Skeletal muscle satellite cell (primary cell): Measurements from ENCODE around the gene SH3PXD2B.
"Not testable (repeated sequence)": the region's sequence is repeated elsewhere in the genome, so short reads cannot be mapped to it uniquely, and the experiment has no call there.

Experiments
- H3K27me3 ChIP-seq: 2 replicates; pipeline ENCODE4 v1.7.0; 2013; ENCODE audit warnings: low read length; ENCODE audit not compliant: control insufficient read depth, insufficient read depth
- H3K36me3 ChIP-seq: 2 replicates; pipeline ENCODE4 v1.7.0; 2013; ENCODE audit warnings: mild to moderate bottlenecking, control low read depth, low read length; ENCODE audit not compliant: insufficient read depth
- H3K4me1 ChIP-seq: 2 replicates; pipeline ENCODE4 v1.7.0; 2013; ENCODE audit warnings: low read length; ENCODE audit not compliant: control insufficient read depth, insufficient read depth
- H3K4me2 ChIP-seq: 2 replicates; pipeline ENCODE4 v1.7.0; 2013; ENCODE audit warnings: mild to moderate bottlenecking, low read length
- H3K4me3 ChIP-seq: 2 replicates; pipeline ENCODE4 v1.7.0; 2013; ENCODE audit warnings: low read length
- H3K9ac ChIP-seq: 2 replicates; pipeline ENCODE4 v1.7.0; 2013; ENCODE audit warnings: mild to moderate bottlenecking, low read depth, low read length, moderate library complexity
- H3K9me3 ChIP-seq: replicated peaks from 2 replicates; pipeline ENCODE4 v1.7.0; 2013; ENCODE audit warnings: mild to moderate bottlenecking, control low read depth, low read length

Gene SH3PXD2B

GRCh38 chr5:172380987-172381643 lies 73.2 kb downstream of the SH3PXD2B start:
- Histone ChIP-seq H3K4me2 (no peak overlapping the region), H3K36me3 (peaks cover 63% of the 10 kb centered on the region), H3K27me3 (no peaks in the 10 kb centered on the region), H3K4me1 (peaks cover 35% of the 10 kb centered on the region), H3K4me3 (no peak overlapping the region), H3K9me3 (no peaks in the 10 kb centered on the region), H3K9ac (no peak overlapping the region)

- Histone ChIP-seq H3K4me1 (peaks cover 35% of the 10 kb centered on the region), H3K4me3 (no peak overlapping the region), H3K4me2 (no peak overlapping the region), H3K9me3 (no peaks in the 10 kb centered on the region), H3K9ac (no peak overlapping the region), H3K27me3 (no peaks in the 10 kb centered on the region), H3K36me3 (peaks cover 60% of the 10 kb centered on the region)
These were observed 73.9 kb downstream of the SH3PXD2B start for GRCh38 chr5:172380301-172380986.

DNA sequence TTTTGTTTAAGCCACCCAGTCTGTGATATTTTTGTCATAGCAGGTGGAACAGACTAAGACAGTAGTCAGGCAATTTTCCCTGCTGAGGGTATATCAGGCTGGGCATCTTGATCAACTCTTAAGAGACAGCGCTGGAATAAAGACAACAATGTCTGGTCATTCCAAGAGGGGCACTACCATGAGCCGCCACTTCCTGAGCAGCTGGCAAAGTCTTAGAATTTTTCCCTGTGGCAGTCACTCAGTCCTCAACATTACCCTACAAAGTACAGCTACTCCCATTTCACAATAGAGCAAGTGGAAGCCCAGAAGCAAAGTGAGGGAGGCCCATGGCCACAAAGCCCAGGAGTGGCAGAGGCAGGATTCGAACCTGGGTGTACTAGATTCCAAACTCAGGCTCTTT lies 74.8 kb downstream of the SH3PXD2B start:
- Histone ChIP-seq H3K4me3 (no peak overlapping the region), H3K36me3 (peaks cover 59% of the 10 kb centered on the region), H3K4me1 (peaks cover 35% of the 10 kb centered on the region), H3K9ac (no peak overlapping the region), H3K4me2 (no peak overlapping the region), H3K9me3 (no peaks in the 10 kb centered on the region), H3K27me3 (no peaks in the 10 kb centered on the region)

DNA sequence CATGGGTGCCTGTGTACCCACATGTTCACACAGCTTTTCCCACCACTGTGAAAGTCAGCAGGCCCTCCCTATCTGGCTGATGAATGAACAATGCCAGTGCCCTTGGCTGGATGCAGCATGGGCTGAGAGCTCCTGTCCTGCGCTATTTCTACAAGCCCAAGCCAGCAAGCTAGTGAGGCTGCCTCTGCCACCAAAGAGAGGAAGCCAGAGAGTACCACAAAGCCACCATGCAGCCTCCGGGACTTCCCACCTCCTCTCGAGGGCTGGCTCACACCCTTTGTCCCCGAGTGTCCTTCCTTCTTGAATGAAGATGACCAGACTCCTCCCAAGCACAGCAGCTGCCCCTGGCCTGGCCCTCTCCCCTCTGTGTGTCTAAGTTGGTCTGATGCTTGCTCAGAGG lies 76.5 kb downstream of the SH3PXD2B start:
- peaks cover 23% of the 10 kb centered on the region for H3K4me1 ChIP-seq
- H3K36me3 ChIP-seq = peaks cover 66% of the 10 kb centered on the region
- no peak overlapping the region for H3K9ac ChIP-seq
- H3K27me3 ChIP-seq = no peaks in the 10 kb centered on the region
- no peak overlapping the region for H3K4me2 ChIP-seq
- no peaks in the 10 kb centered on the region for H3K9me3 ChIP-seq
- H3K4me3 ChIP-seq = no peak overlapping the region

- Histone ChIP-seq H3K9ac (no peak overlapping the region), H3K4me1 (peaks cover 22% of the 10 kb centered on the region), H3K4me3 (no peak overlapping the region), H3K27me3 (no peaks in the 10 kb centered on the region), H3K9me3 (no peaks in the 10 kb centered on the region), H3K36me3 (peaks cover 69% of the 10 kb centered on the region), H3K4me2 (no peak overlapping the region)
These were observed 76.9 kb downstream of the SH3PXD2B start for GRCh38 chr5:172377438-172377837.

- Histone ChIP-seq H3K36me3 (peaks cover 53% of the 10 kb centered on the region), H3K9me3 (no peaks in the 10 kb centered on the region), H3K4me2 (no peak overlapping the region), H3K27me3 (no peaks in the 10 kb centered on the region), H3K4me1 (peaks cover 8% of the 10 kb centered on the region), H3K9ac (no peak overlapping the region), H3K4me3 (no peak overlapping the region)
These were observed 79.5 kb downstream of the SH3PXD2B start for GRCh38 chr5:172374783-172375182.

DNA sequence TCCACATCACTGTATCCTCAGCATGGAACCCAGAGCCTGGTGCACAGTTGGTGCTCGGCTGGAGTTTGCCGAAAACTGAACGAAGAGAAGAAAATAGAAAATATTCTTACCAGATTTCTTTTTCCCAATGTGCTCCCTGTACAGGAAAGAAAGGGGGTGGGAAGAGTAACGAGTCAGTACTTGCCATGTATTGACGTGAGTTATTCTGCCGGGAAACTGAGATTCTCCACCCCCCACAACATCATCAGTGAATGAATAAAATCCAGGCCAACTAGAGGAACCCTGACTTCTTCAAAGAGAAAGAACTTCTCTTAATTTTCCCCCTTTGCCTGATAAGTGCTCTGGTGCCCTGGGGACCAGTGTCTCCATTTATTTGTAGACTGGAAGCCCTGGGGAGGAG lies 80.6 kb downstream of the SH3PXD2B start:
- Histone ChIP-seq H3K4me2 (no peak overlapping the region), H3K36me3 (peaks cover 51% of the 10 kb centered on the region), H3K4me3 (no peak overlapping the region), H3K27me3 (no peaks in the 10 kb centered on the region), H3K9me3 (no peaks in the 10 kb centered on the region), H3K4me1 (no peaks in the 10 kb centered on the region), H3K9ac (no peak overlapping the region)

- no peaks in the 10 kb centered on the region for H3K4me1 ChIP-seq
- H3K27me3 ChIP-seq = no peaks in the 10 kb centered on the region
- no peak overlapping the region for H3K4me3 ChIP-seq
- H3K4me2 ChIP-seq = no peak overlapping the region
- H3K9me3 ChIP-seq = no peaks in the 10 kb centered on the region
- peaks cover 35% of the 10 kb centered on the region for H3K36me3 ChIP-seq
- no peak overlapping the region for H3K9ac ChIP-seq
These were observed 82.6 kb downstream of the SH3PXD2B start for GRCh38 chr5:172371684-172372083.

- Histone ChIP-seq H3K4me1 (no peaks in the 10 kb centered on the region), H3K36me3 (peaks cover 32% of the 10 kb centered on the region), H3K27me3 (no peaks in the 10 kb centered on the region), H3K4me3 (no peak overlapping the region), H3K9ac (no peak overlapping the region), H3K4me2 (no peak overlapping the region), H3K9me3 (no peaks in the 10 kb centered on the region)
These were observed 83.4 kb downstream of the SH3PXD2B start for GRCh38 chr5:172370648-172371545.

DNA sequence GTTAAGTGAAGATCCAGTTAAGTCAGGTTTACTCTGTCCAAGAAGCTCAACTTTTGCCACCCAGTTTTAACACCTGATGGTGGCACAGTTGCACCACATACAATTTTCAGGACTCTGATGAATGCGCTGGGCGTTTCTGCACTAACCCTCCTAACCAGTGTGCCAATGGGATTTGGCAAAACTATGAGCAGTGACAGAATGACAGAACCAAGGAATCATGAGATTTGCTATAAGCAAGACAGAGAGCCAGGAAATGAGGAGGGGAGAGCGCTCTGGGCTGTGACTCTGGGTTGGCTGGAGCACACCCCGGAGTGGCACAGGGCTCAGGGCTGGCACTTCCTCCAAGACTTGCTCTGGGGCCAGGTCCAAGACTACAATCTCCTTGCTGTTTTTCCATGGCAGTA lies 84.1 kb downstream of the SH3PXD2B start:
- H3K4me1 ChIP-seq = no peaks in the 10 kb centered on the region
- H3K9me3 ChIP-seq = no peaks in the 10 kb centered on the region
- no peak overlapping the region for H3K4me3 ChIP-seq
- H3K36me3 ChIP-seq = peaks cover 34% of the 10 kb centered on the region
- H3K9ac ChIP-seq = no peak overlapping the region
- H3K4me2 ChIP-seq = no peak overlapping the region
- no peaks in the 10 kb centered on the region for H3K27me3 ChIP-seq

GRCh38 chr5:172368699-172369098 lies 85.6 kb downstream of the SH3PXD2B start:
- H3K4me3 ChIP-seq, H3K9me3 ChIP-seq, H3K9ac ChIP-seq, H3K27me3 ChIP-seq, H3K4me2 ChIP-seq, H3K4me1 ChIP-seq: not testable (repeated sequence)
- peaks cover 32% of the 10 kb centered on the region for H3K36me3 ChIP-seq
